Measurements from ENCODE around the gene KLHL7.

DNA sequence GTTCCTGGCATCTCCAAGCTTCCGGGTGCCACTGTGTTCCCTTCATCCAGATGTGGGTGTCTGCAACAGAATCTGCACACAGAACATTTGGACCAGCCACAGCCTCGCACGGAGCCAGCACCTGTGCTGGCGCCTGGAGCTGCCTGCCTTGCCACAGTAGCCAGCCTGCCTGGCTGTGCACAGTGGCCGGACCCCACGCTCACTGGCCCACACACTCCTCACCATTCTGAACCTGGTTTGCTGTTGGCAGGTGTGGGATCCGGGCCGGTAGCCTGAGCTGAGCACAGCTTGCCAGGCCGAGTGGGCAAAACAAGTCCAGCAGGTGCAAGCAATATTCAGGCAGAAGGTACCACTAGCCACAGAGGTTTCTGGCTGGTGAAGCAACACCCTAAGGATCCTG is 7.6 kb upstream of the KLHL7 start:
- TF ChIP-seq GATA2 (IDR thresholded peaks at IDR 0.05; ENCODE audit: low read depth, low read length): no peak
- TF ChIP-seq GATA3 (IDR thresholded peaks at IDR 0.05; ENCODE audit: low read depth, low read length): no peak

Data from SH-SY5Y (cell line).